Measurements from ENCODE around the gene ZNF678. TPM values are rescaled to one million over a fixed set of nuclear protein-coding genes. Genes with fewer than 3 reads are reported as not detected.
"Not testable (repeated sequence)": the region's sequence is repeated elsewhere in the genome, so short reads cannot be mapped to it uniquely, and the experiment has no call there.

The ZNF678 gene
- total RNA-seq, 4 donors from 2014 or later, result 4.0 to 9.1 (median 5.6) TPM

- Histone ChIP-seq H3K9me3 (peaks cover 0 to 7% (median 5%) of the 10 kb centered on the region in 4 donors), H3K4me1 (peaks cover 0 to 5% (median 2%) of the 10 kb centered on the region in 4 donors), H3K4me3 (no peak overlapping the region), H3K36me3 (no peaks in the 10 kb centered on the region), H3K27me3 (no peaks in the 10 kb centered on the region), H3K27ac (replicated peaks in 1 of 4) (no peak overlapping the region)
- intact Hi-C loops (cut with DNase I), result no loop called here
- 65% methylated on average over 3 of the region's 3 CpGs for WGBS
- DNase-seq (ENCODE audit: extremely low spot score), result no peak
- TF ChIP-seq CTCF (IDR thresholded peaks at IDR 0.05) (no peak), POLR2A (IDR thresholded peaks at IDR 0.05; ENCODE audit: low read depth) (no peak), POLR2AphosphoS5 (IDR thresholded peaks at IDR 0.05) (no peak), EP300 (IDR thresholded peaks at IDR 0.05) (no peak)
Measured at GRCh38 chr1:227548448-227548847, 14.9 kb upstream of the ZNF678 start.

- no peaks in the 10 kb centered on the region for H3K4me1 ChIP-seq
- no peaks in the 10 kb centered on the region for H3K27me3 ChIP-seq
- H3K36me3 ChIP-seq, result no peaks in the 10 kb centered on the region
- H3K27ac ChIP-seq (replicated peaks in 1 of 4), result no peak overlapping the region
- 78% methylated on average over 2 of the region's 2 CpGs for WGBS
- no peak for DNase-seq (ENCODE audit: extremely low spot score)
- H3K4me3 ChIP-seq, result no peak overlapping the region
- H3K9me3 ChIP-seq, result peaks cover 0 to 13% (median 5%) of the 10 kb centered on the region in 4 donors
- intact Hi-C loops (cut with DNase I), result no loop called here
- TF ChIP-seq EP300 (IDR thresholded peaks at IDR 0.05), result no peak
- no peak for TF ChIP-seq POLR2AphosphoS5 (IDR thresholded peaks at IDR 0.05)
- no peak for TF ChIP-seq CTCF (IDR thresholded peaks at IDR 0.05)
- TF ChIP-seq POLR2A (IDR thresholded peaks at IDR 0.05; ENCODE audit: low read depth), result no peak
Measured at GRCh38 chr1:227549892-227550291, 13.5 kb upstream of the ZNF678 start.

- peaks cover 0 to 13% (median 5%) of the 10 kb centered on the region in 4 donors for H3K9me3 ChIP-seq
- H3K4me1 ChIP-seq; H3K27ac ChIP-seq (replicated peaks in 1 of 4); intact Hi-C loops (cut with DNase I); DNase-seq (ENCODE audit: extremely low spot score); H3K36me3 ChIP-seq; H3K4me3 ChIP-seq; H3K27me3 ChIP-seq: not testable (repeated sequence)
- 95% methylated on average over 1 of the region's 1 CpG for WGBS
Measured at GRCh38 chr1:227551881-227552280, 11.5 kb upstream of the ZNF678 start.

GRCh38 chr1:227556288-227556687 is 7.1 kb upstream of the ZNF678 start:
- no peak for DNase-seq (ENCODE audit: extremely low spot score)
- Histone ChIP-seq H3K9me3 (peaks cover 0 to 13% (median 5%) of the 10 kb centered on the region in 4 donors), H3K27me3 (peaks cover 0 to 33% (median 23%) of the 10 kb centered on the region in 4 donors), H3K27ac (replicated peaks in 1 of 4) (no peak overlapping the region), H3K4me1 (peaks cover 0 to 10% (median 10%) of the 10 kb centered on the region in 4 donors), H3K4me3 (no peak overlapping the region), H3K36me3 (no peaks in the 10 kb centered on the region)
- TF ChIP-seq POLR2AphosphoS5 (IDR thresholded peaks at IDR 0.05), result no peak
- TF ChIP-seq EP300 (IDR thresholded peaks at IDR 0.05), result no peak
- TF ChIP-seq CTCF (IDR thresholded peaks at IDR 0.05), result no peak
- TF ChIP-seq POLR2A (IDR thresholded peaks at IDR 0.05; ENCODE audit: low read depth), result no peak
- intact Hi-C loops (cut with DNase I), result no loop called here
- WGBS, result 93% methylated on average over 7 of the region's 7 CpGs

- intact Hi-C loops (cut with DNase I), result no loop called here
- peaks cover 0 to 40% (median 25%) of the 10 kb centered on the region in 4 donors for H3K27me3 ChIP-seq
- peaks cover 0 to 5% (median 0%) of the 10 kb centered on the region in 4 donors for H3K9me3 ChIP-seq
- H3K4me1 ChIP-seq, result peaks cover 0 to 11% (median 10%) of the 10 kb centered on the region in 4 donors
- H3K36me3 ChIP-seq, result no peaks in the 10 kb centered on the region
- no peak overlapping the region for H3K4me3 ChIP-seq
- no peak for DNase-seq (ENCODE audit: extremely low spot score)
- TF ChIP-seq POLR2AphosphoS5 (IDR thresholded peaks at IDR 0.05) (no peak), EP300 (IDR thresholded peaks at IDR 0.05) (no peak), POLR2A (IDR thresholded peaks at IDR 0.05; ENCODE audit: low read depth) (no peak), CTCF (IDR thresholded peaks at IDR 0.05) (no peak)
- 67% methylated on average over 25 of the region's 29 CpGs for WGBS
- H3K27ac ChIP-seq (replicated peaks in 1 of 4), result no peak overlapping the region
Measured at GRCh38 chr1:227557962-227558725, 5.2 kb upstream of the ZNF678 start.
